ENCODE measurements around the gene MYL5.
"Not testable (repeated sequence)": the region's sequence is repeated elsewhere in the genome, so short reads cannot be mapped to it uniquely, and the experiment has no call there.

The MYL5 gene

DNA sequence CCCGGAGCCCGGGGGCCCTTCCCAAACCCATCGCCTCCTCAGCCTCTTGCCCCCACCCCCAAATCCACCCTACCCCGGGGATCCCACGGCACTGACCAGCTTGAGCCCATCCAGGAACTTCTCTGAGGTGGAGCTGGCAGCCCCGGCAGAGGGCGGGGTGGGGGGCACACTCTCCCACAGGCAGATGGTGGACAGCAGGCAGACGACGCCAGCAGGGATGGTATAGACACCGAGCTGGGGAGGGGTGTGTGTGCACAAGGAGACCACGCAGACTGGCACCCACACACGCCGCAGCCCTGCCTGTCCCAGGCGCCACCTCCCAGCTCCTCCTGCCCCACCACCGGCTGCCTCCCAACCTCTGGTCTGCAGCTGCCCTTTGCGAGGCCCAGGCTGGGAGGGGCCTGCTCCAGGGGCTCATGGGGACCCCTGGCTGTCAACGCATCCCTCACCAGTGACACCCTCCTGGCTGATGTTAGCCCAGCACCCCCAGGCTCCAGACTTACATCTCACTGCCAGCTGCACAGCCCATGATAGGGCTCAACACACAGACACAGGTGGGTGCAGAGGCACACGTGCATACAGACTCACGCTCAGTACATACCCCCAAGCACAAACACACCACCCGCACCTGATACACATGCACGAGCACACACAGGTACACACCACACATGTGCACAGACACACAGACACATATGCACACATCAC, 10.4 kb downstream of the MYL5 start:
- no peak for DNase-seq (ENCODE audit: low read depth in 2 of 2)

DNA sequence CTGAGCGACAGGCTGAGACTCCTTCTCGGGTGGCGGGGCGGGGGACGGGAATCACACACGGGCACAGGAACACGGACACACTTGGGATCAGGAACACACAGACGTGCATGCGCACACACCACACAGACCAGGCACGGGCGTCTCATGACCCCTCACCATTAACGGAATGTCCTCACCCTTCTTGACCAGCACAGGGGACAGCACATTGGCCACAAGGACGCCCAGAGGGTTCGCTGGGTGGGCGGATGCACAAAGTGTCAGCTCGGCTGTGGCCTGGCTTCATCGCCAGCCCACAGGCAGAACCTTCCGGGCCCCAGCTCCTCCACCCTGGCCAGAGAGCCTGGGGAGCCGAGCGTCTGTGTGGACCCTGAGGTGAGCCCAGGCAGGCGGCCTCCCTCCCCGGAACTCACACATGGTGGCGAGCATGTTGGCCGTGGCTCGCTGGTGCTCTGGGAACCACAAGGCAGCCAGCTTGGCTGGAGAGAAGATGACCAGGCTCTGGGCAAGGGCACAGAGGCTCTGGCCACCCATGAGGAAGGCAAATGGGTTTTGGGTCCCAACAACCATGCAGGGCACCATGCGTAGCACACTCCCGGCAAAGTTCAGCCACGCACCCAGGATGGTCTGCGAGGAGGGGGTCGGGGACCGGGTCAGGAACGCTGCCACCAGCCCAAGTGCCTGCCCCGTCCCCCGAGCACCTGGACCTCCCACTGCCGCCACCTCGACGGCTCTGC, 11.5 kb downstream of the MYL5 start:
- DNase-seq (ENCODE audit: low read depth in 2 of 2): no peak

DNA sequence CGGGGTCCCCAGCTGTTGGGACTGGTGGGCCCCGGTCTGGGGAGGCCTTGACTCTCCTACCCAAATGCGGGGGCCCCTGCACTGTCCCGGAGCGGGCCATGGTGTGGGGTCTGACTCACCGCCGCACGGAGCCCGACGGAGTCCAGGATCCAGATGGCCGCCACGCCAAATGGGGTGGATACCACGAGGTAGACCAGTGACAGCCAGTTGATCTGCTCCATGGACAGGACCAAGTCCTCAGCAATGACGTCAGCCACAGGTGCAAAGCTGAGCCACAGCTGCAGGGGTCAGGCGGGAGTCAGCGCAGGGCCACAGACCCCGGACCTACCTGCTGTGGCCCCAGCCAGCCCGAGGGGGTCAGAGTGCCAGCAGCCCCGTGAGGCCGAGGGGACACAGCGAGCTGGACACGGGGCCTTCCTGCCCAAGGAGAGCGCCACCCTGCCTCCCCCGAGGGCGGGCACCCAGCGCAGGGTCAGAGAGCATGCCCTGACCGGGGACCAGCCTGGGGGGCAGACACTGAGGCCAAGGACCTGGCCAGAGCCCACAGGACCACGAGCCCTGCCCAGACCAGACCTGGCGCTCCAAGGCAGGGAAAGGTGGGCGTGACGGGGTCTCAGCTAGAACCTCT, 12.2 kb downstream of the MYL5 start:
- no peak for DNase-seq (ENCODE audit: low read depth in 2 of 2)

DNA sequence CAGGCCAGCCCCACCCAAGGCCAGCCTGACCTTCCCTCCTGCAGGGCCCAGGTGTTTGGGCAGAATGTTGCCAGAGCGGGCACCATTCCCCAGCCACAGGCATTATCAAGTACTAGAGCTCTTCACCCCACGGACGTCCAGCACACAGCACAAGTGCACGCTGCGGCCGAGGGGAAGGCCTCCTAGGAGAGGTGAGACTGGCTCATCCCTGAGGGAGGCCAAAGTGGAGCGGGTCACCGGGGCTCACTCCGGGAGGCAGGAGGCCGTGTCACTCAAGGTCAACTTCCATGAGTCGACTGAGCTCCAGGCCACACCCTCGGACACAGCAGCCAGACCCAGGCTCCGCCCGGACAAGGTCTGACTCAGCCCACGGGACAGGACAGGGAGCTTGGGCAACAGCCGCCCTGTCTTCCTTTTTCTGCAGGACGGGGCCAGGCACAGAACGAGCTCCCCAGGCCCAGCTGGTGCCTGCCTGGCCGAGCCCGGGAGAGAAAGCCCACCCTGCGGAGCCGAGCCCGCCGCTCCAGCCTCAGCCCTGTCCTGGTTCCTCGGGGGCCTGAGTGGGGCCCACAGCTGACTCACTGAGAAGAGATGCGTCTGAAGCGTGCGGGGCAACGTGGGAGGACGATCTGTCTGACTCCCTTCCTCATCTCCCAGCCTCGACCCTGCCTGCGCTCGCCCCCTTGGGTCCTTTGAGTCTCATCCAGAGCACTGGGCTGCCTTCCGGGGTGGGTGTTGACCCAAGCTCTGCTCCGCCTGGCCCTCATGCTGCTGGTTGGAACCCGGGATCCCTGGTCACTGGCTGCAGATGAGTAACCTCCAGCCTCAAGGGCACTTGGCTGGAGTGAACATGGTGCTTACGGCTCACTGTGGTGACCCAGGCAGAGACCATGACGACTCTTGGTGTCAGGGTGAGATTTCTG, 13.0 kb downstream of the MYL5 start:
- DNase-seq (ENCODE audit: low read depth in 2 of 2): no peak

DNA sequence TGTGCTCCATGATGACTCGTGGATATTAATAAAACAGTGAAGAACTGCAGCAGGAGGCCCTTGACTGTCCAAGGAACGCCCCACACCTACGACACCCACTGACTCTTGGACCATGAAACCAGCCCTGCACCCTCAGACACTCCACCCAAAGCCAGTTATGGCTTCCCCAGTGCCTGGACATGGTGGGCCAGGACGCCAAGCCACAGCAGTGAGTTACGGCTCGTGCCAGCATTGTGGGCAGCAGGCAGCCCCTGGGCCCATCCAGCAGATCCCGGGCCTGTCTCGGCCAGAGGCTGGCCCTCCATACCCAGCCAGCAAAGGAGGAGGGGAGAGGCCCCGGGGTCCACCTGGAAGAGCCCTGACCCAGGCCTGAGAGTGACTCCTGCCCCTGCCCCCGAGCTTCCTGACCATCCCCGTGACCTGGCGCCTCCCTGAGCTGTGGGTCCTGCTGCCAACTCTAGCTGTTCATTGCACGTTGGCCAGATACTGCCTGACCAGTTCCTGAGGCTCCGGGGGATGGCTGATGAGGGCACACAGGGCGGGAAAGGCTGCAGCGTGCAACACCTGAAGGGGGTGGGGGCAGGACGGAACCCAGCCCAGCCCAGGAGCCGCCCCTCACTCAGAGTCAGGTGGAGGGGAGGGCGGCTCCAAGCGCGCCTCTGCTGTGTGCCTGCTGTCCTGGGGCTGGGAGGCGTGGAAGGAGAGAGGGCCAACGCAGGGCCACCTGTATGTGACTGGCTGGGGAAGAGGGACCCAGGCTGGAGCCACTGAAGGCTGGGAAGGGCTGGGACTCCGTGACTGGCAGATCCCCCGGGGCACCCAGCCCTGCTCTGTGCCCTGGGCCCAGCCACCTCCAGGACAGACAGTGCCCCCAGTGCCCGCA, 13.9 kb downstream of the MYL5 start:
- DNase-seq (ENCODE audit: low read depth in 2 of 2): no peak

DNA sequence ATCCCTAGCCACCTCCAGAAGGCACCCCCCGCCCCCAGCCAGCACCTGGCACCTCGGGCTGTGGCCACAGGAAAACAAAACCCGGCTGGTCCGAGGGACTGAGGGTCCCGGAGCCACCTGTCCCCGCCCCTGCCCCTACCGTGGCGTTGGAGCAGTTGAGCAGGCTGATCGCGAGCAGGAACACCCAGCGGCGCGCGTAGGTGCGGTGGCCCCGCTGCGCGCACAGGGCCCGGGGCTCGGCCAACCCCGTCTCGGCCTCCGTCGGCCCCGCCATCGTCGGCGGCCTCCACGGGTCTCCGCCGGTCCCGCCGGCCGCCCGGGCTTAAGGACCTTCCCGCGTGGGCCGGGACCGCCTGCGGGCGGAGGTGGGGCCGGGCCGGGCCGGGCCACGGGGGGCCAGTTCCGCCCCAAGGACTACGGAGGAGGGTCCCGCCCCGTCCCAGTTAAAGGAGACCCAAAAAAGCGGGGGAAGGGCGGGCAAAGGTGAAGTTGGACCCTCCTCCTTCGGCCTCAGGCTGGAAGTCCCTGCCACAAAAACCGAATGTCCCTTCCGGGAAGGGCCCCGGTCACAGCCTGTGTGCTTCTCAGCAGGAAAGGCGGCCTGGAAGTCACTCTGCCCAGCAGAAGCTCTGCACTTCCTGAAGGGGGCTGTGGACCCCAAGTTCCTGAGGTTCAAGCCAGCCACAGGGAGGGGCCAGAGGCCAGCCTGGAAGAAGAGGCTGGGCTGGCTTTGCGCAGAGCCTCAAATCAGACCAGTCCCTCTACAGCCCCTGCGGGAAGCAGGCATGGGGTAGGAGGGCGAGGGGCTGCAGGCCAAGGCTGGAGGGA, 14.7 kb downstream of the MYL5 start, which contains the start of gene SLC49A3:
TSS of gene SLC49A3 (minus strand) at position 298 of the 828 bp plus-strand sequence. CDS start at position 274, 24 bp downstream.
- DNase-seq (ENCODE audit: low read depth in 2 of 2): no peak

DNA sequence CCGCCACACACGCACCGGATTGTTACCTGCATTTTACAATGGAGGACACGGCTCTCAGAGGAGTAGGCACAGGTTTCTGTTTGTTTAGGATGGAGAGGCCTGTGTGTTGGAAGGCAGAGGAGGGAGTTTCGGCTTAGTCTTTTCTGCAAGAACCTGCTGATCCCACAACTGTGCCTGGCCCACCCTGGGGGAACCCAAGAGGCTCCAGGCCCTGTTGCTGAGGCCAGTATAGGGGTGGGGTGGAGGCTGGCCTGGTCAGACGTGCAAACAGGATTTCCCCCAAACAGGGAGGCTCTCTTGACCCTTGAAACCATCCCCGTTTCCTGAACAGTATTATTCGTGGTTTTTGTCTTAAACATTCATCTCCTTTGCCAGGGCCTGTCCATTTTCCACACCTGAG, 15.4 kb downstream of the MYL5 start:
- DNase-seq (ENCODE audit: low read depth in 2 of 2): no peak

DNA sequence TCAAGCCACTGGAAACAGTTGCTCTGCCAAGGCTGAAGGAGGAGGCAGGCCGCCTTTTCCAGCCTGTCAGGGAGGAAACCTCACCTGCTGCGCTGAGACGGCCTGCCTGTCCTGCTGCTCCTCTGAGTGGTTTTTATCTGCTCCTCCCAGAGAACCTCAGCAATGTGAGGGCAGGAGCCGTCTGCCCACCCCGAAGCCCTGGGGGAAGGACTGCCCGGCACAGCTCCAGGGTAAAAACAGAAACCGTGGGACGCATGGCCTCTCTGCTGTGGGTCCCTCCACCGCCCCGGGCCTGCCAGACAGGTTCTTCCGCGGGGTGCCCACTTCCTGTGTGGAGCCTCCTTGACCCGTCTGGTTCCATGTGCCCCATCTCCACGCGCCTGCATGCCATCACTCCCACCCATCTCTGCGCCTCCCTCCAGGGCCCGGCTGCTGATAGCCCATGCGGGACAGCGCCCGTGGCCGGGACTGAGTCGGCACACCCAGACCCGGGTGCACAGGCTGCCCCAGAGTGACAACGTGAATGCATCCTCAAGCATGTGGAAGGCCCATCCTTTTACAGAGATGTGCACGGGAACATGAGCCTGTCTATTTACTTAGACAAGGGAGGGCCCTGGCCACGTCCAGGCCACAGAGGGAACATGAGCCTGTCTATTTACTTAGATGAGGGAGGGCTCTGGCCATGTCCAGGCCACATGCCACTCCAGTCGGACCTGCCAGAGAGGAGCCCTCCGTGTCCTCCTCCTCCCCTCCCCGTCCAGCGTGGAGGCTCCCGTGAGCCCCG, 18.6 kb downstream of the MYL5 start:
- no peak for DNase-seq (ENCODE audit: low read depth in 2 of 2)

DNA sequence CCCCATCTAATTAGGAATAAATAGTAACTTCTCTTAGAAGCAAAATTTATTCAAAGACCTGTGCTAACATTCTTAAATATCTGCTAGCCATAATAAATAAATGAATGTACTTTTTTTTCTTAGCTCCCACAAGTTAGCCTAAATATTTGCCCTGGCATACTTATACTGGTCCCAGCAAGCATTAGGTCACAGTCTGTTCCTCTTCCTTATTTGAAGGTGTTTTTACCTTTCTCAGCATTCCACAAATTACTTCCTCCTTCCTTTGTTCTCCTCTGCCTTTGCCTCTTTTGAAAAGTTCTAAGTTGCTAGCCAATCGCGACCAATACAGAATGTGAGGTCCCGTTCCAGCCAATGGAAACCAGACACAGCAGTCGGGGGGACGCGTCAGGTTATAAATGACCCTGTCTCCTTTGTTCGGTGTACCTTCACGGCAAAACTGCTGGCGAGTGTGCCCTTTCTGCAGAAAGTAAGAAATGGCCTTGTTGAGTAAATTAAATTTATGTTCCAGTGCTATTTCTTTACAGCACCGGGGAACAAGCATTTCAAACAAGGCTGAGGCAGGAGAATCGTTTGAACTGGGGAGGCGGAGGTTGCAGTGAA, 20.1 kb downstream of the MYL5 start:
- not testable (repeated sequence) for DNase-seq (ENCODE audit: low read depth in 2 of 2)

DNA sequence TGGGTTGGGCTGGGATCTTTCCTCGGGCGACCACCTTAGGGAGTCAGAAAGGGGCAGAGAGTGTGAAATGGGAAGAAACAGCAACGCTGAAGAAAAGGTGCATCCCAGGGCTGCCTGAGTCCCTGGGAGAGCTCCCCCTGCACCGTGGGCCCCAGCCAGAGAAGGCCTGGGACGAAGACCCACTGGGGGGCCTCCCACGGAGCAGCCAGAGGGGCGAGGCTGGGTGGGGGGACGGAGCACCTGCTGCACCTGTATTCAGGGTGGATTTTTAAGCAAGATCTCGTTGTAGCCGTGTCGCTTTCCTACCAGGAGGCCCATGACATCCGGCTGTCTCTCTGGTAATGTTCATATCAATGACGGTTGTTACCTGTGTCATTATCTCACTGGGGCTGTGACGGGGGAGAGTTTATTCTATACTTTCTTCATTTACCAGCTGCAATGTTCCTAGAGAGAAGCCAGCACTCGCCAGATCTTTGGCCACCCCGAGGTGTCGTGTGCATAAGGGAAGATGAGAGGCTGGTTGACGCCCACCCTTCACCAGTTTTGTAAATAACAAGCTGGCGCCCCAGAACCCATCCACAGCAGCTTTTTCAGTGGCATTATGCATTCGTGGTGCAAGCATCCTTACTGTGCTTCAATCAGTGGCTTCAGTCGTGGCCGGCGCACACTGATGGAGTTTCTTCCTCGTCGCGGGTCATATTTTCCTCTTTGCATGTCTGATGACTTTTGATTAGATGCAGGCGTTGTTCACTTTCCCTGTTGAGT, 25.7 kb downstream of the MYL5 start:
- no peak for DNase-seq (ENCODE audit: low read depth in 2 of 2)

DNA sequence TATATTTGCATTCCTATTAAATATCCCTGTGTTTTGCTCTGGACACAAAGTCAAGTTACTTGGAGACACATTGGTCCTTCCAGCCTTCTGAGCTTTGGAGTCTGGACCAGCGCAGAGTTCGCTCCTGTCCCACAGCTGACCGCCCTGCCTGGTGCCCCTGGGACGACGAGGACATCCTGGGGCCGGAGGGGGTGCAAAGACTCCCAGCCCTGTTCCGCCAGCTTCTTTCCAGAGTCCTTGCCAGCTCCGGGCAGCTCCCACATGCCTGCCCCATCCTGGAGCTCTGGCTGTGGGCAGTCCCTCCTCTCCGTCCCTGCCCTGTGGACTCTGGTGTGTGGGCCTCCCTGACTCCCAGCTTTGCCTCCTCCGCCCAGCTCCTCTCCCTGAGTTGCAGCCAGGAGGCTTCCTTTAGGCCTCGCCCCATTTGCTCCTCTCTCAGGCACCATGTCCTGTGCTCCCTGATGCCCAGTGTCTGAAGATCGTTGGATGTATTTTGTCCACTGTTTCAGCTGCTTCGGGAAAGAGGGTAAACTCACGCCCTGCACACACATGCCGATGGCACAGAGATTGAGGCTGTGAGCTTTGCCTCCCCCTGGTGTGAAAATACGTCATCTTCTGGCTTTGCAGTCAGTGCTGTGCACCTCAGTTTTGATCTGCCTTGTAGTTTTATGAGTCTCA, 26.4 kb downstream of the MYL5 start:
- DNase-seq (ENCODE audit: low read depth in 2 of 2): no peak

DNA sequence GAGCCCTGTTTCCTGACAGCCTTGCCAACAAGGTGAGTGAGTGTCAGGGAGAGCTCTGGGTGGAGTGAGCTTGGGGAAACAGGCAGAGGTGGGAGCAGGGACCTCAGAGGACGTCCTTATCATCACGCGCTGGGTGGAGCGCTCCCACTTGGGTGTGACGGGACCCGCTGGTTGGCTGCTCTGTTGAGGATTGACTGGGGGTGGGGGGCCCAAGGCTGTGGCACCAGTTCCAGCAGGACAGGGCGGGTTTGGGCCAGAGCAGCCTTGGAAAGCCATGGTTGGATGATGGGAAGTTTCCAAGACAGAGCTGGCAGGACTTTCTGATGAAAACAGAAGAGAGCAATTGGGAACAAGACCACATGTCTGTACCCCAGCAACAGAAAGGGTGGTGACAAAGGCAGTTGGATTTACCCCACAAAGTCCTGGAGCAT, 28.3 kb downstream of the MYL5 start:
- no peak for DNase-seq (ENCODE audit: low read depth in 2 of 2)

DNA sequence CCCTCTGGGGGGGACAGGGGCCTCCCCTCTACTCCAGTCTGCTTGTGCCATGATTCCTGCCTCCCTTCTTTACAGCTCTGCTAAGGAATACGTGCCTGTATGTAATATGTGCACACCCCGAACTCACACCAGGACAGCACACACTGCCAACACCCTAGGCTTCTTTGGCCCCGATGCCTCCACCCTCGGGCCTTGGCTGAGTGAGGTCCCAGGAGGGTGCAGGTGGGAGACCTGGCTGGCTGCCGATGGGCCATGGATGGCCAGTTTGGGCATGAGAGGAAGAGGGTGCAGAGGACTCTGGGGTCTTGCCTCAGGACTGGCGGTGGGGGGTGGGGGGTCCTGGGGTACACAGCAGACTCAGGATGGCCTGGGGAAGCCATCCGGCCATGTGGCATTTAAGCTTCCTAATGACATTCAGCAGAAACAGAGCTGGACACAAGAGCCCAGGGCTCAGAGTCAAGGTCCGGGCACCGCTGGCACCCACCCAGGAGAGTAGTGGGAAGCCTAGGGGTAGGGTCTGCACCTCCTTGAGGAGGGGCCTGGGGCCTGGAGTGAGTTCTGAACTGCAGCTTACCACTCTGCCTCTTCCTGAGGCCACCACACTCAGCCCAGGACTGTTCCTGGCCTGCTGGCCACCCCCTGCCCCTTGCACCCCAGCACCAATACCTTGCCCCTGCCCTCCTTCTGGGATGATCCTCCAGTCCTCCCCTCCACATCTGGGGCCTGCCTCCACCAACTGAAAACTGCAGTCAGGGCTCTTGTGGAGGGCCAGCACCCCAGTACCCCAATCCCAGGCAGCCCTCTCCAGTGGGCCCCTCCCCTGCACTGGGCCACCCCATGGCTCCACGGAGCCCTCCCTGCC, 29.2 kb downstream of the MYL5 start:
- DNase-seq (ENCODE audit: low read depth in 2 of 2): no peak

DNA sequence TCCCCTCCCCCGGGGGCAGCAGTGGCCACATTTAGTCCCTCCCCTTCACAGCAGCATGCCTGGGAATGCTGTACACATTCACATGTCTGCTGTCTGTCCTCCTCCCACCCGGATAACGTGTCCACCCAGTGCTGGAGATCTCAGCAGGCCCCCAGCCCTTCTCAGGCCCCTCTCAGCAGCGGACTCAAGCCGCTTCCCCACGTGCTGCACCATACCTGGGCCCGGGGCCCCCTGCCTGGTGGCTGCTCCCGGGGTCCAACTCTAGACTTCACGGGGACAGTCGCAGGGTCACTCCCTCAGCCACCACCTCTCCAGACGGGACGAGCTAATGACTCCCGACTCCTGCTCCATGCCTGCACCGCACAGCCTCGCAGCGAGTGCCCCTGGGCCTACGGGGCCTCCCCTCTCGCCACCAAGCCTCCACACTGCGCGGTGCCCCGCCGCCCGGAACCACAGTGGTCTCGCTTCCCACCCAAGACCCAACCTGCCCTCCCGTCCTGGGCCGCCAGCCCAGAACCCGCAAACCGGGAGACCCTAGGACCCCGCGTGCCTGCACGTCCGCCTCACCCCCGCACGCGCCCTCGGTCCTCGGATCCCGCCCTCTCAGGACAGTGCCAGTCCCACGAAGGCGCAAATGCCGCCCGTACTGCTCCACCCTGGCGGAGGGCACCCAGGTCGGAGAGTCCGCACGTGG, 30.0 kb downstream of the MYL5 start:
- DNase-seq (ENCODE audit: low read depth in 2 of 2): no peak

DNA sequence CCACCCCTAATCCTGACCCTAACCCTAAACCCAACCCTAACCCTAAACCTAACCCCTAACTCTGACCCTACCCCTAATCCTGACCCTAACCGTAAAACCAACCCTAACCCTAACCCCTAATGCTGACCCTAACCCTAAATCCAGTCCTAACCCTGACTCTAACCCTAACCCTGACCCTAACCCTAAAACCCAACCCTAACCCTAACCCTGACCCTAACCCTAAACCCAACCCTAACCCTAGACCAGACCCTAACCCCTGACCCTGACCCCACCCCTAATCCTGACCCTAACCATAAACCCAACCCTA, 30.6 kb downstream of the MYL5 start:
- no peak for DNase-seq (ENCODE audit: low read depth in 2 of 2)
